ENCODE results near the gene LRRN4.

DNA sequence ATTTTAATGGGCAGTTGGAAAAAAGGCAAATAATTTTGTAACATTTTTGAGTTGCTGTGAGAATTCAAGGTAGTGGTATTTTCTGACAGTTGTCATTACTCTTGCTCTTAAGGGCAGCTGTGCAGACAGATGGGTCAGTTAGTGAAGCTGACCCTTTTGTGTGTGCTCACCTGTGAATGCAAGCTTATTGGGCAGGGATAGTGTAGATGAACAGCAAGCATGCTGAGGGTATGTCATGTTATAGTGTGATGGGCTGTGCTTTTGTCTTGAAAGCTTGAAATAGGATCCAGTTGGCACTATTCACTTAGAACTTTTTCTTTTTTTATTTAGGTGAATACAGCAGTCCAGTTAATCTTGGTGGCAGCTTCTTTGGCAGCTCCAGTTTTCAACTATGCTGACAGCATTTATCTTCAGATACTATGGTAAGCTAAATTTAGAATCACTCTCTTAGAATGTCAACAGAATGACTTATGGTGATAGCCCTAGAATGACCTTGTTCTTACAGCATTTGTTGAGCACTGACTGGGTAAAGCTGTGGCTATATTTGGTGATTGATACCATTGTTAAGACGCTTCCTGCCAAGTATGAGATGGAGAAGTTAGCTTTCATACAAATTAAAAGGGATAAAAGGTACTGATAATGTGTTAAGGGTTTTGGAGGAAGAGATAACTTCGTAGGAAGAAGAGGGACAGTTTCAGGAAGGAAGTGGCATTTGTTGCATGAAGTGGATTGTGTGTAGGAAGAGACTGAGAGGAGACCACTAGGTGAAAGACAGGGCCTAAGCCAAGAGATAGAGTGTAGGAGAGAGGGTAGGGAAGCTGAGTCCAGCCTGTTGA is 19.5 kb downstream of the LRRN4 start:
- TF ChIP-seq POLR2AphosphoS5 (IDR thresholded peaks at IDR 0.05; ENCODE audit: control insufficient read depth, insufficient read depth, low read depth, low read length) = no peak
- no peak for TF ChIP-seq NR1H2 (CRISPR knock-in tag; IDR thresholded peaks at IDR 0.05)
- no peak for TF ChIP-seq ZBTB8A (IDR thresholded peaks at IDR 0.05; ENCODE audit: partially characterized antibody)
- TF ChIP-seq, protein P1, sequence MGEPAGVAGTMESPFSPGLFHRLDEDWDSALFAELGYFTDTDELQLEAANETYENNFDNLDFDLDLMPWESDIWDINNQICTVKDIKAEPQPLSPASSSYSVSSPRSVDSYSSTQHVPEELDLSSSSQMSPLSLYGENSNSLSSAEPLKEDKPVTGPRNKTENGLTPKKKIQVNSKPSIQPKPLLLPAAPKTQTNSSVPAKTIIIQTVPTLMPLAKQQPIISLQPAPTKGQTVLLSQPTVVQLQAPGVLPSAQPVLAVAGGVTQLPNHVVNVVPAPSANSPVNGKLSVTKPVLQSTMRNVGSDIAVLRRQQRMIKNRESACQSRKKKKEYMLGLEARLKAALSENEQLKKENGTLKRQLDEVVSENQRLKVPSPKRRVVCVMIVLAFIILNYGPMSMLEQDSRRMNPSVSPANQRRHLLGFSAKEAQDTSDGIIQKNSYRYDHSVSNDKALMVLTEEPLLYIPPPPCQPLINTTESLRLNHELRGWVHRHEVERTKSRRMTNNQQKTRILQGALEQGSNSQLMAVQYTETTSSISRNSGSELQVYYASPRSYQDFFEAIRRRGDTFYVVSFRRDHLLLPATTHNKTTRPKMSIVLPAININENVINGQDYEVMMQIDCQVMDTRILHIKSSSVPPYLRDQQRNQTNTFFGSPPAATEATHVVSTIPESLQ (CRISPR knock-in tag; IDR thresholded peaks at IDR 0.05) = no peak
